GM18951 (cell line): ENCODE measurements around the gene ENDOU.

Experiments used
- POLR2A ChIP-seq: IDR thresholded peaks from 4 replicates; pipeline ENCODE4 v1.6.1; 2011; ENCODE audit warnings: mild to moderate bottlenecking; ENCODE audit not compliant: insufficient read length, insufficient read depth; ENCODE audit errors: extremely low read depth
- in situ Hi-C: fragments of 300-500 bp; cut with MboI; formaldehyde crosslinking; loops from one replicate; pipeline ENCODE4 v1.12.0; 2022; ENCODE audit warnings: low sequenced_read_pairs, mixed read lengths, inconsistent platforms; ENCODE audit not compliant: unreplicated experiment

ENDOU gene

GRCh38 chr12:47714826-47715386 is 10.4 kb downstream of the ENDOU start:
- in situ Hi-C loops: loop anchor here (5.0 kb wide), 1 partner anchor 62 kb away; no protein-coding TSS in a partner anchor
- no peak for TF ChIP-seq POLR2A

- in situ Hi-C loops: loop anchor here (5.0 kb wide), 1 partner anchor 65 kb away; no protein-coding TSS in a partner anchor
- TF ChIP-seq POLR2A: no peak
These were observed 13.1 kb downstream of the ENDOU start for GRCh38 chr12:47712171-47712570.

- in situ Hi-C loops: loop anchor here (5.0 kb wide), 1 partner anchor 66 kb away; no protein-coding TSS in a partner anchor
- TF ChIP-seq POLR2A: no peak
These were observed 13.8 kb downstream of the ENDOU start for GRCh38 chr12:47711448-47711847.

GRCh38 chr12:47710278-47710677 is 15.0 kb downstream of the ENDOU start:
- no peak for TF ChIP-seq POLR2A
- in situ Hi-C loops: loop anchor here (5.0 kb wide), 1 partner anchor 67 kb away; no protein-coding TSS in a partner anchor

GRCh38 chr12:47709671-47710070 is 15.6 kb downstream of the ENDOU start:
- TF ChIP-seq POLR2A: no peak
- in situ Hi-C loops: loop anchor here (5.0 kb wide), 1 partner anchor 68 kb away; no protein-coding TSS in a partner anchor

- in situ Hi-C loops: no loop called here
- no peak for TF ChIP-seq POLR2A
These were observed 16.1 kb downstream of the ENDOU start for GRCh38 chr12:47709237-47709636.

- no peak for TF ChIP-seq POLR2A
- in situ Hi-C loops: no loop called here
These were observed 17.3 kb downstream of the ENDOU start for GRCh38 chr12:47707905-47708543.

- no peak for TF ChIP-seq POLR2A
- in situ Hi-C loops: no loop called here
These were observed 17.9 kb downstream of the ENDOU start for GRCh38 chr12:47707355-47707754.

GRCh38 chr12:47705566-47706425 is 19.5 kb downstream of the ENDOU start, which contains the start of gene RPAP3:
Gene RPAP3 (minus strand): TSS chr12:47706030. CDS start chr12:47702840, 3,190 bp downstream.
- in situ Hi-C loops: no loop called here
- peak; percentile 97 for TF ChIP-seq POLR2A

GRCh38 chr12:47705229-47705565 is 20.1 kb downstream of the ENDOU start:
- in situ Hi-C loops: no loop called here

GRCh38 chr12:47704719-47705118 is 20.6 kb downstream of the ENDOU start:
- in situ Hi-C loops: no loop called here
- no peak for TF ChIP-seq POLR2A

More at GRCh38 chr12:47705229-47705565, 20.1 kb downstream of the ENDOU start:
- no peak for TF ChIP-seq POLR2A

GRCh38 chr12:47700263-47700662 is 25.0 kb downstream of the ENDOU start:
- no peak for TF ChIP-seq POLR2A
- in situ Hi-C loops: no loop called here

- in situ Hi-C loops: no loop called here
- no peak for TF ChIP-seq POLR2A
These were observed 26.7 kb downstream of the ENDOU start for GRCh38 chr12:47698631-47699030.
